OCI-LY1 (cell line): ENCODE results near the gene SPATA25.

Experiments used
- H2AFZ ChIP-seq: fragments of 200-600 bp; sonication (generic), shearing (Covaris generic); 2 replicates; pipeline ENCODE4 v1.6.0; 2014; ENCODE audit warnings: antibody characterized with exemption, mild to moderate bottlenecking, low read length
- H3F3A ChIP-seq: fragments of 200-600 bp; sonication (generic), shearing (Covaris generic); 2 replicates; pipeline ENCODE4 v1.6.0; 2014; ENCODE audit warnings: mild to moderate bottlenecking, antibody characterized with exemption, low read length, moderate library complexity; ENCODE audit not compliant: insufficient read depth
- H3K27ac ChIP-seq: fragments of 200-600 bp; sonication (generic); 2 replicates; pipeline ENCODE4 v1.5.1; 2014; ENCODE audit warnings: low read length, mixed run types, mild to moderate bottlenecking, low read depth; ENCODE audit not compliant: poor library complexity, severe bottlenecking
- H3K27me3 ChIP-seq: fragments of 200-600 bp; sonication (generic); 2 replicates; pipeline ENCODE4 v1.6.0; 2014; ENCODE audit warnings: antibody characterized with exemption, mild to moderate bottlenecking, low read length, moderate library complexity; ENCODE audit not compliant: insufficient read depth
- H3K36me3 ChIP-seq: fragments of 200-600 bp; sonication (generic); 2 replicates; pipeline ENCODE4 v1.6.1; 2014; ENCODE audit warnings: mild to moderate bottlenecking, antibody characterized with exemption, low read length, moderate library complexity, mixed read lengths; ENCODE audit not compliant: insufficient read depth
- H3K4me1 ChIP-seq: fragments of 200-600 bp; sonication (generic); 2 replicates; pipeline ENCODE4 v1.5.1; 2014; ENCODE audit warnings: mild to moderate bottlenecking, low read length, moderate library complexity; ENCODE audit not compliant: insufficient read depth, severe bottlenecking
- H3K4me2 ChIP-seq: fragments of 200-600 bp; sonication (generic), shearing (Covaris generic); 2 replicates; pipeline ENCODE4 v1.6.1; 2014; ENCODE audit warnings: low read length
- H3K4me3 ChIP-seq: fragments of 200-600 bp; sonication (generic); 2 replicates; pipeline ENCODE4 v1.5.1; 2014; ENCODE audit warnings: low read length, low read depth, mild to moderate bottlenecking, mixed read lengths; ENCODE audit not compliant: poor library complexity, severe bottlenecking
- H3K79me2 ChIP-seq: fragments of 200-600 bp; shearing (Covaris generic); 2 replicates; pipeline ENCODE4 v1.6.1; 2016; ENCODE audit warnings: mixed run types, low read length, mixed read lengths; ENCODE audit not compliant: insufficient read depth
- H3K9ac ChIP-seq: fragments of 200-600 bp; sonication (generic), shearing (Covaris generic); 2 replicates; pipeline ENCODE4 v1.6.1; 2014; ENCODE audit warnings: mild to moderate bottlenecking, low read length, mixed read lengths
- H3K9me2 ChIP-seq: fragments of 200-600 bp; sonication (generic), shearing (Covaris generic); 2 replicates; pipeline ENCODE4 v1.6.1; 2014; ENCODE audit warnings: low read depth, mild to moderate bottlenecking, low read length, mixed read lengths
- H3K9me3 ChIP-seq: fragments of 200-600 bp; shearing (Covaris generic); 2 replicates; pipeline ENCODE4 v1.6.1; 2014; ENCODE audit warnings: low read length, mixed read lengths
- H4K20me1 ChIP-seq: fragments of 200-600 bp; sonication (generic), shearing (Covaris generic); 2 replicates; pipeline ENCODE4 v1.6.0; 2016; ENCODE audit warnings: mild to moderate bottlenecking, low read length; ENCODE audit not compliant: insufficient read depth
- EZH2 ChIP-seq: fragments of 200-600 bp; sonication (generic), shearing (Covaris generic); IDR thresholded peaks from 2 replicates; pipeline ENCODE4 v1.8.0; 2017; ENCODE audit warnings: borderline replicate concordance, mixed run types, mild to moderate bottlenecking, antibody characterized with exemption, low read length, moderate library complexity, mixed read lengths
- TF ChIP-seq, protein P1 (sequence below): fragments of 200-600 bp; sonication (generic), shearing (Covaris generic); IDR thresholded peaks from 2 replicates; pipeline ENCODE4 v1.5.1; 2017; ENCODE audit warnings: mild to moderate bottlenecking, antibody characterized with exemption, low read length, moderate library complexity, mixed read lengths

Gene SPATA25

DNA sequence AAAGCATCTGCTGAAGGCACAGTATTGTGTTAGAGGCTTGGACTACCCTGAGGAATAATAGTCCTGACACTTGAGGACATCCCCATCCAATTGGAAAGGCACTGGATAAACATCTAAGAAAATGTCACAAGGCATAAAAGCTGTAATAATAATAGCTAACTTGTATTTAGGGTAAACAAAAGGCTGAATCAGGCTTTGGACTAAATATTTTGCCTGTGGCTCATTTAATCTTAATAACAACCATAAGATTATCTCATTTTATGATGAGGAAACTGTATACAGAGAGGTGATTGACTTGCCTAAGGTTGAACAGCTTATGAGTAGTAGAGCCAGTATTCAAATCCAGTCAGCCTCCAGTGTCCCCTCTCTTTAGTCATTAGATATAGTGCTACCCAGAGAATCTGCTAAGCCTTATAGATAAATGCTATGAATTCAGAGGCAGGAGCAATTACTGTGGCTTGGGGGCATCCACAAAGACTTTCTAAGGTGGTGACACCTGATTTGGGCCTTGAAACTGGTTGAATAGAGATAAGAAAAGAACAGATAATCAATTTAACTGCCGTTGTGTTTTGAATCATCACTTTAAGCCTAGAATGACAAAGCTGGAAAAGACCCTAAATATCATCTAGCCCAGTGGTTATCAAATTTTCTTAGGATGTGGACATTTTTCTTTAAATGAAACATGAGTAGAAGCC is 13.9 kb downstream of the SPATA25 start:
- Histone ChIP-seq H4K20me1 (no peaks in the 10 kb centered on the region), H3K9ac (no peak overlapping the region), H3K9me3 (no peaks in the 10 kb centered on the region), H3K4me3 (no peak overlapping the region), H3K79me2 (no peaks in the 10 kb centered on the region), H3K27me3 (no peaks in the 10 kb centered on the region), H3K4me2 (no peak overlapping the region), H3F3A (no peaks in the 10 kb centered on the region), H3K27ac (no peak overlapping the region), H3K36me3 (peaks cover 23% of the 10 kb centered on the region; the same call in 1 of the 2 replicates), H3K9me2 (no peaks in the 10 kb centered on the region), H2AFZ (no peak overlapping the region), H3K4me1 (no peaks in the 10 kb centered on the region)
- TF ChIP-seq, protein P1, sequence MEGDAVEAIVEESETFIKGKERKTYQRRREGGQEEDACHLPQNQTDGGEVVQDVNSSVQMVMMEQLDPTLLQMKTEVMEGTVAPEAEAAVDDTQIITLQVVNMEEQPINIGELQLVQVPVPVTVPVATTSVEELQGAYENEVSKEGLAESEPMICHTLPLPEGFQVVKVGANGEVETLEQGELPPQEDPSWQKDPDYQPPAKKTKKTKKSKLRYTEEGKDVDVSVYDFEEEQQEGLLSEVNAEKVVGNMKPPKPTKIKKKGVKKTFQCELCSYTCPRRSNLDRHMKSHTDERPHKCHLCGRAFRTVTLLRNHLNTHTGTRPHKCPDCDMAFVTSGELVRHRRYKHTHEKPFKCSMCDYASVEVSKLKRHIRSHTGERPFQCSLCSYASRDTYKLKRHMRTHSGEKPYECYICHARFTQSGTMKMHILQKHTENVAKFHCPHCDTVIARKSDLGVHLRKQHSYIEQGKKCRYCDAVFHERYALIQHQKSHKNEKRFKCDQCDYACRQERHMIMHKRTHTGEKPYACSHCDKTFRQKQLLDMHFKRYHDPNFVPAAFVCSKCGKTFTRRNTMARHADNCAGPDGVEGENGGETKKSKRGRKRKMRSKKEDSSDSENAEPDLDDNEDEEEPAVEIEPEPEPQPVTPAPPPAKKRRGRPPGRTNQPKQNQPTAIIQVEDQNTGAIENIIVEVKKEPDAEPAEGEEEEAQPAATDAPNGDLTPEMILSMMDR = no peak
- TF ChIP-seq EZH2 = no peak

- Histone ChIP-seq H3K4me2 (no peak overlapping the region), H3K27me3 (no peaks in the 10 kb centered on the region), H3K27ac (no peak overlapping the region), H3K9ac (no peak overlapping the region), H3K79me2 (no peaks in the 10 kb centered on the region), H3K9me2 (no peaks in the 10 kb centered on the region), H3K36me3 (peaks cover 14% of the 10 kb centered on the region; the same call in 1 of the 2 replicates), H4K20me1 (no peaks in the 10 kb centered on the region), H3F3A (no peaks in the 10 kb centered on the region), H3K9me3 (no peaks in the 10 kb centered on the region), H3K4me1 (no peaks in the 10 kb centered on the region), H3K4me3 (no peak overlapping the region), H2AFZ (no peak overlapping the region)
- TF ChIP-seq EZH2 = no peak
- TF ChIP-seq, protein P1 = no peak
Observed at GRCh38 chr20:45872626-45873025, 14.8 kb downstream of the SPATA25 start.

GRCh38 chr20:45867819-45868176 is 19.6 kb downstream of the SPATA25 start:
- H3K9me3 ChIP-seq = no peaks in the 10 kb centered on the region
- H3K27me3 ChIP-seq = no peaks in the 10 kb centered on the region
- no peak overlapping the region for H3K4me3 ChIP-seq
- H3K79me2 ChIP-seq = no peaks in the 10 kb centered on the region
- H3K27ac ChIP-seq = no peak overlapping the region
- H2AFZ ChIP-seq = no peak overlapping the region
- H3K4me2 ChIP-seq = no peak overlapping the region
- no peaks in the 10 kb centered on the region for H4K20me1 ChIP-seq
- H3F3A ChIP-seq = no peaks in the 10 kb centered on the region
- H3K9me2 ChIP-seq = no peaks in the 10 kb centered on the region
- H3K9ac ChIP-seq = no peak overlapping the region
- H3K36me3 ChIP-seq = 0 out of 2 replicates have a peak, but pooled peaks cover 3% of the 10 kb centered on the region
- TF ChIP-seq, protein P1 = no peak
- no peak for TF ChIP-seq EZH2
- H3K4me1 ChIP-seq = no peaks in the 10 kb centered on the region
